Stimulated activated CD4-positive, alpha-beta T cell treated with anti-CD3 and anti-CD28 coated beads, Interleukin-4, amount 100 ng/mL, for 24 hours (primary cell): ENCODE measurements around the gene TMEM156.
"Not testable (repeated sequence)": the region's sequence is repeated elsewhere in the genome, so short reads cannot be mapped to it uniquely, and the experiment has no call there.

Experiments used
- DNase-seq: peaks from one replicate; pipeline ENCODE4 v3.0.0-alpha.2; 2020

Gene TMEM156

DNA sequence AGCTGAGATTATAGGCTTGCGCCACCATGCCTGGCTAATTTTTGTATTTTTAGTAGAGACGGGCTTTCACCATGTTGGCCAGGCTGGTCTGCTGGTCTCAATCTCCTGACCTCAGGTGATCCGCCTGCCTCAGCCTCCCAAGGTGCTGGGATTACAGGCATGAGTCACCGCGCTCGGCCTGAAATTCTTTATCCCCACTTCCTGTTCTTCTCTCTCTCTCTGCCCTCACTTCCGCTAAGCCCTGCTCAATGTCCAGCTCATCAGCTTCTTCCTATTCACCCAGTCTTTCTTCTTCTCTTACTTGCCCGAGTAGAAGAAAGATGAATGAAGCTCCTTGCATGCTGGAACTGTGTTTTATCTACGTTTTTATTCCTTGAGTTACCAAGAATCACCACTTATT, 43.9 kb downstream of the TMEM156 start:
- DNase-seq: not testable (repeated sequence)

- DNase-seq: no peak
Measured at GRCh38 chr4:38987491-38987890, 44.7 kb downstream of the TMEM156 start.

- DNase-seq: no peak
Measured at GRCh38 chr4:38985410-38986100, 46.7 kb downstream of the TMEM156 start.

- no peak for DNase-seq
Measured at GRCh38 chr4:38983787-38984598, 48.2 kb downstream of the TMEM156 start.

DNA sequence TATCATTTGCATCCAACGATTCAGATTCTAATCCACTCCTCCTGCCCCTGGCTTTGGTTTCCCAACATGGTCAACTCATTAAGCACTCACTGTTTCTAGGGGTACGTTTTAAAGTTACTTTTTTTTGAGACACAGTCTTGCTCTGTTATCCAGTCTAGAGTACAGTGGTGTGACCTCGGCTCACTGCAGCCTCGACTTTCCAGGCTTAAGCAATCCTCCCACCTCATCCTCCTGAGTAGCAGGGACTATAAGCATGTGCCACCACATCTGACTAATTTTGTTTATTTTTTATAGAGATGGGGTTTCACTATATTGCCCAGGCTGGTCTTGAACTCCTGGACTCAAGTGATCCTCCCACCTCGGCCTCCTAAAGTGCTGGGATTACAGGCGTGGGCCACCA, 48.9 kb downstream of the TMEM156 start:
- DNase-seq: no peak

DNA sequence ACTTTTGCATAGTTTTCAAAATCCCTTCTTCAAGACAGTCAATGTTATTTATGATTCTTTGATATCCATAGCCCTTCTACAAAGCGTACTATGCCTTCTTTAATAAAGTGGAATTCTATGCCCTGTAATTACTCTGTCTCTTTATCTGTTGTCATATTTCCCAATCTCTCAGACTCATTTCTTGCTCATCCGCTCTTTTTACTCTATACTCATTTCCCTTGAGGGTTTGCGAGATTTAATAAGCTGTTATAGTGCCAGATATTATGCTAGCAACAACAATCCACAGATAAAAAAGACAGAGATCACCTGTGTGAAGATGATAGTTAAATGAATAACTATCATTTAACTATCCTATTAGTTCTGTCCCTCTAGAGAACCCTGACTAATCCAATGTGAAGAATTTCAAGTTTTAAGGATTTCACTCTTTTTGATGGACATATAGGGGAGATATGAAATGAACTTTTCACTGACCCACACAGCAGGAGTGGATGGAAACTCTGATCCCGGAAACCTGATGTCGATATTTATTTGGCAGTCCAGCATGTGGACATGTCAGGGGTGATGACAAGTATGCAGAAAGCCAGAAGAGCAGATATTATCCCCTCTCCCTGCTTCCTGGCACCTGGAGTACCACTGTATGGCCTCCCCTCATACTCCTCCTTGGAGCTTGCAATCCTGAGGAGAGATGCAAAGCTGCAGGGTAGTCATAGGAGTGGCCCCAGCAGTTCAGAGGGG, 49.7 kb downstream of the TMEM156 start:
- DNase-seq: no peak

DNA sequence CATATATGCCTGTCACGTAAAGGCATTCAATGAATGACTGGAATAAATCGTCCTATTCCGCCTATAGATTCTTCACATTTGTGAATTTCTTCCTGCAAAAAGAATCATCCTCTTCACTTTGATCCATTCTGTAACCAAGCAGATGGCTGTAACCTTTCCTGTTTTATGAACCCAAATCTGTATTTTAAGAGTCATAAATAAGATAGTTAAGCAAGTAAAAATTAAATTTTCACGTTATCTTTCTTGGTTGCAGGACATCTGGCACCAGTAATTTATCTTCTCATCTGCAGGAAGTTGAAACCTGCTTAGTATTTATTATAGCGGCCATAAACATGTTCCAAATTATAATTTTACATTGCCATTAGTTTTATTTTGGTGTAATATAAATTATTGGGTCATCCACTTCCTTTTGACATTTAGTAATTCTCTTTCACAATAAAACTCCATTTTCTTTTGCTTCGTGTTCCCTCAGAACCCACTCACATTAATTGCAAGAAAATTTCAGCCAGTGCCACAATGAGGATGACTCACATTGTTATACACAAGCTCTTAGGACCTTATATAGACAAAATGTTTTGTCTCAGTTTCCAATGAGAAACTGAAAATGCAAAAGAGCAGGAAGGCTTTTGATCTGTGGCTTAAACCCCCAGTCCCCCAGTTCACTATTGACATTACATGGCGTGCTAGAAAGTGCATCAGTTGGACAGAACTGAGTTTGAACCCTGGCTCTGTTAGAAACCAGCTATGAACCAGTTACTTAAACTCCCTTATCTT, 51.1 kb downstream of the TMEM156 start:
- DNase-seq: no peak

DNA sequence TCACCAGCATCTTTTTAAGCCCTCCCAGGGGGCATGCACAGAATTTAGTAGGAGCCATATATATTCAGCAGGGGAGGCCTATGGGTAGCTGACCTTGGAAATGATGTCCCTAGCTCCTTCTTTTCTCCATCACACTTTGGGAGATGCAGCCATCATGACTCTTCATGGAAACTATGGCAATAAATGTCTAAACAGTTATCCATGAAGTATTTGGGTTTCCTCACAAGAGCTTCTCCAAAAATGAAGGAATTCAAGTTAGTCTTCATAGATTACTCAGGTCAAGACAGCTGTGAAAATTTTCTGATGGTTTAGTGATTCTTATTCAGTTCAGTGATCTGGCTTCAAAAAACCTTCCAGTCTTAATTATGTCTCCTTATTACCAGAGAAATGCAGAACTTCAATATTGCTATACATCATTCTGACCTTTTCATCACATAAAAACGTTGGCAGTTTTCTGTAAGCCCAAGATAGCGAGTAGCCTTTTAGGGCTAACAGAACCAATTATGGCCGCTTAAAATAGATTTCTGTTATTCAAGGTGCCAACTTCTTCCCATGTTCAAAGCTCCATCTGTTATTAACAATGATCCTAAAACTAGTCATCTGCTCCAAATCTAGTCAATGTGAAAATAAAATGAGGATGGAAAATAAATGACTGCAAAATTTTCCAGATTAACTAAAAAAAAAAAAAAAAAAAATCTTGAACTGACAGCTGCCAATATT, 52.5 kb downstream of the TMEM156 start:
- DNase-seq: no peak

- no peak for DNase-seq
Measured at GRCh38 chr4:38979081-38979480, 53.1 kb downstream of the TMEM156 start.

- DNase-seq: no peak
Measured at GRCh38 chr4:38976308-38976707, 55.9 kb downstream of the TMEM156 start.

DNA sequence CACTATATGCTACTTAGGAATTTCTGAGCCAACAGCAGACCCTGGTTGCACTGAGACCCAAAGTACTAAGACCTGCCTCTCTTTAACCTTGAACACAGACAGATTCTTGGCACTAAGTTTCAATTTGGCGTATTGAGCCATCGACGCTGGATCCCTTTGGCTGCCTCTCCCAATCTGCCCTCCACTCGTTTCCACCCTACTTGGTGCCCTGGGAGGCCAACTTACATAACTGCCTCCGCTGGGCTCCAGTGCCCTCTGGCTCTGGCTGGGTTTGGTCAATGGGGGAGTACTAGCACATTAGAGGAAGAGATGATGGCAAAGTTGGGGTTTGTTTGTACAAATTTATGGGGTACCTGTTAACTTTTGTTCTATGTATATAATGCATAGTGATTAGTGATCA, 63.5 kb downstream of the TMEM156 start:
- no peak for DNase-seq

GRCh38 chr4:38967260-38968095, 64.7 kb downstream of the TMEM156 start:
- DNase-seq: no peak

DNA sequence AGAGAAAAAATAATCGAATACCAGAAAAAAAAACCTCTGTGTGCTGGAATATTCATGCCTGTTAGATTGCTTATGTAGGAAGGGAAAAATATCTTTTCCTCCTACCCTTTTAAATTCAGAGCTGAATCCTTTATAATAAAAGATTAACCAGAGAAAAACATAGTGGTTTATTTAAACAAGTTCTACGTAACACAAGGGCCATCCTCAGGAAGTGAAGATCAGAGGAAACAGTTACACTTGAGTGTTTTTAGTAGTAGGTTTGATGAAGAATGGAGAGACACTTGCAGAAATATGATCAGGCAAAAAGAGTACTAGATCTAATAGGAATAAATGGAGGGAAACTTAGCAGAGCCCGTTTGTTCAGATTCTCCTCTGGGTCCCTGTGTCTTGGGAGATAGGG, 66.3 kb downstream of the TMEM156 start:
- DNase-seq: no peak

- no peak for DNase-seq
Measured at GRCh38 chr4:38964942-38965775, 67.0 kb downstream of the TMEM156 start.

DNA sequence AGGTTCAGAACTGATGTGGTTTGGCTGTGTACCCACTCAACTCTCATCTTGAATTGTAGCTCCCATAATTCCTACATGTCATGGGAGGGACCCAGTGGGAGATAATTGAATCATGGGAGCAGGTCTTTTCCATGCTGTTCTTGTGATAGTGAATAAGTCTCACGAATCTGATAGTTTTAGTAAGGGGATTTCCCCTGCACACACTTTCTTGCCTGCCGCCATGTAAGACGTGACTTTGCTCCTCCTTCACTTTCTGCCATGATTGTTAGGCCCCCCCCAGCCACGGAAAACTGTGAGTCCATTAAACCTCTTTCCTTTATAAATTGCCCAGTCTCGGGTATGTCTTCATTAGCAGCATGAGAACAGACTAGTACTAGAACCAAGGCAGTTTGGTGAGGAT, 73.0 kb downstream of the TMEM156 start:
- not testable (repeated sequence) for DNase-seq

GRCh38 chr4:38958453-38959190, 73.6 kb downstream of the TMEM156 start:
- DNase-seq: no peak

DNA sequence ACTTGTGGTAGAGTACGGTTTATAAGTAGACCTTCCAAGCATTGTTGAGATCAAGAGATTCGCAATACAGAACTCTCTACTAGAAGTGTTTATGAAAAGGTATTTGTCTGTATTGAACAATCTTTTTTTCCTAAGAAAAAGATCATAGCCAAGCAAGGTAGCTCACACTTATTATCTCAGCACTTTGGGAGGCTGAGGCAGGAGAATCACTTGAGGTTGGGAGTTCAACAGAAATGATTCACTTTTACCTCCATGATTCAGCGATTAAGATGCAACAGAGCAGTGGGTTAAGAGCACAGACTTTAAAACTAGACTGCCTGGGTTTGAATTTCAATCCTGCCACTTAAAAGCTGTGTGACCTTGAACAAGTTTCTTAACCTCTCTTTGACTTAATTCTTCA, 74.3 kb downstream of the TMEM156 start:
- peak; percentile 11 for DNase-seq

GRCh38 chr4:38957261-38957815, 74.9 kb downstream of the TMEM156 start:
- DNase-seq: no peak

- DNase-seq: no peak
Measured at GRCh38 chr4:38955957-38956356, 76.3 kb downstream of the TMEM156 start.
